IPS-NIHi7 (cell line): ENCODE measurements around the gene TBPL1.

Experiments
- DNase-seq: peaks from one replicate; pipeline ENCODE4 v3.0.0; 2012; ENCODE audit warnings: mixed read lengths; ENCODE audit errors: extremely low spot score

TBPL1 gene

DNA sequence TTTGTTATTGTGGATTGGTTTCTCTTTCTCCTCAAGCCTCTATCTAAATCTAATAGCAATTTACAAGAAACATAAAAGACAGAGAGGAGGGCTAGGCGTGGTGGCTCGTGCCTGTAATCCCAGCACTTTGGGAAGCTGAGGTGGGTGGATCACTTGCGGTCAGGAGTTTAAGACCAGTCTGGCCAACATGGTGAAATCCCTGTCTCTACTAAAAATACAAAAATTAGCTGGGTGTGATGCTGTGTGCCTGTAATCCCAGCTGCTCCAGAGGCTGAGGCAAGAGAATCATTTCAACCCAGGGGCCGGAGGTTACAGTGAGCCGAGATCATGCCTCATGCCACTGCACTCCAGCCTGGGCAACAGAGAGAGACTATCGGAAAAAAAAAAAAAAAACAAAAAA, 52.8 kb downstream of the TBPL1 start:
- no peak for DNase-seq

DNA sequence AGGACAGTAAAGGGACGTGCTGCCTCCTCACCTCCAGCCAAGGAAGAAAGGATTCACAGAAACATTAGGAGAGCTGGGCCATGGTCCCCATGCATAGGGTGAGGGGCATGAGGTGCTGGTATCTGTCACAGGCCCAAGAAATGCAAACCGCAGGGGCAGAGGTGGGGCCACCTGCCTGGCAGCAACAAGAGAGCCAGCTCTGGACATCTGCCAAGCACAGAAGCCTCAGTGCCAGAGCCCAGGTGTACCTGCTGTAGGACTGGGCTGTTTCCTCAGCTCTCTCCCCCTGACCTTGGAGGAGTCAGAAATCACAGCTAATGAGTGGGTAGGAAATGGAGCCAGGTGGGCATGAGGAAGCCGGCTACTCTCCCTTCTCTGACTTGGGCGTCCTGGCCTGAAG, 54.1 kb downstream of the TBPL1 start:
- DNase-seq = no peak

DNA sequence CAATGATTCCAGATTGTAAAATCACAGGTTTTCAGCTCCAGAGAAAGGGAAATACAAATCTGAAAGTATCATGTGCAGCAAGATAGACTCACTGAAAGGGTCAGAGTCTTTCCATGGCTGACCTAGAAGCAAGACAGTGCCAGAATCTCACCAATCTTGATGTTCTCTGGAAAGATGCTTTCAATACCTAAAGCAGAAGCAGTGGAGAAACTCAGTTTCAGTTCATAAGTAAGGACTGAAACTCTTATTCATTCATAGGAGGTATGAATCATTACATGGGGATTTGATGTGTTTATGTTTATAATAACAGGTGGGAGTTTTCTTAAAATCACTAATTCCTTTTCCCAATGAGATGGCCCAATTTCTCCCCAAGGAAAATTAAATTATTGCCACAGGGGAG, 56.9 kb downstream of the TBPL1 start:
- DNase-seq = no peak

DNA sequence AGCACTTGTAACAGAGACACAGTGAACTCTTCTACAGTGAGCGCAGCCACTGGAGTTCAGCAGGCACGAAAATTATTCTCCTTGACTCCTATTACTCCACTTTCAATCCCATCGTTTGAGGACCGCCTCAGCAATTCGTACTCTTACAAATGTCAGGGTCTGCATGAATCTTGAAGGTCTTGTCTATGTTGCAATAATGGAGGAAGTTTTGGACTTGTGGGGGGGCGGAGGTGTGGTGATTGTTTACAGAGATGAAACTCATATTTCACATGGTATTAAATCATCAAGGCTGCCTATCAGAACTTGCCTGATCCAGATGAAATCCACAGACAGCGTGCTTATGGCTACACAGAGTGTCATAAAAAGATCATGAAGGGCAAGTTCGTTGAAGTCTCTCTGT, 57.4 kb downstream of the TBPL1 start:
- no peak for DNase-seq

DNA sequence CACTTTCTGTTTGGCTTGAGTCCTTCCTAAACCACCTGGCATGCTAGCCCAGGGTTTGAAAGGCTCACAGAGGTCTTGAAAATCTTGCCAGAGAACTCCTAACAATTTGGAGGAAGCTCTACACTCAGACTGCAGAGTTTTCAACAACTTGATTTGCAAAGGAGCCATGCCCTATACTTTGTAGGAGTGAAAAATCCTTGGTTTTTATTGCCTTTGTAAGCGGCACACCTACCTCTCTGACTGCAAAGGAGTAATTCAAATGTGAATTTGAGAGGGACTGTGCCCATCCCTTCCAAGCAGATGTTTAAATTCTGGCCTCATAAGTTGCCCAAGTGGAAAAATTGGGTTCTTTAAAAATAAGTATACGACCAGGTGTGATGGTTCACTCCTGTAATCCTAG, 58.0 kb downstream of the TBPL1 start:
- no peak for DNase-seq

DNA sequence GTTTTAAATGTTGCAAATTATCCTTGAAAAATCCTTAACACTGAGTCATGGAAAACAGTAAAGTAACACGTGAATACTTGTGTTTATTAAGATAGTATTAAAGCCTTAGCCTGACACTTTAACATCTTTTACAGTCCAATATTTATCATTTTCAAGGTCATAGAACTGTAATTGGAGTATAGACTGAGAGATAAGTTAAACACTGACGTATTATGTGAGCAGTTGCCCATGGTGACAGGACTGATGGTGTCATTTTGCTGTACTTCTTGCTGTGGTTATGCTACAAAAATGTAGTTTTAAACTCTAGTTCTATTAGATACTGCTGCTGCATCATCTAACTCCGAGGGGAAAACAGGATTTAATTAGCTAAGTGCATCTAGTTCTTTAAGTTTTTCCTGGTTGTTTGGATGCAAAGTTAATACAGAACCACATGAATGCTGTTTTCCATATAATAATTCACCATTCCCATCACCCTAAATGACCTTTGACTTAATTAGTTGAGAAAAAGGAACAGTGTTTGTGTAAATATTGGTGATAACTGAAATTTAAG, 61.6 kb downstream of the TBPL1 start:
- DNase-seq = no peak

DNA sequence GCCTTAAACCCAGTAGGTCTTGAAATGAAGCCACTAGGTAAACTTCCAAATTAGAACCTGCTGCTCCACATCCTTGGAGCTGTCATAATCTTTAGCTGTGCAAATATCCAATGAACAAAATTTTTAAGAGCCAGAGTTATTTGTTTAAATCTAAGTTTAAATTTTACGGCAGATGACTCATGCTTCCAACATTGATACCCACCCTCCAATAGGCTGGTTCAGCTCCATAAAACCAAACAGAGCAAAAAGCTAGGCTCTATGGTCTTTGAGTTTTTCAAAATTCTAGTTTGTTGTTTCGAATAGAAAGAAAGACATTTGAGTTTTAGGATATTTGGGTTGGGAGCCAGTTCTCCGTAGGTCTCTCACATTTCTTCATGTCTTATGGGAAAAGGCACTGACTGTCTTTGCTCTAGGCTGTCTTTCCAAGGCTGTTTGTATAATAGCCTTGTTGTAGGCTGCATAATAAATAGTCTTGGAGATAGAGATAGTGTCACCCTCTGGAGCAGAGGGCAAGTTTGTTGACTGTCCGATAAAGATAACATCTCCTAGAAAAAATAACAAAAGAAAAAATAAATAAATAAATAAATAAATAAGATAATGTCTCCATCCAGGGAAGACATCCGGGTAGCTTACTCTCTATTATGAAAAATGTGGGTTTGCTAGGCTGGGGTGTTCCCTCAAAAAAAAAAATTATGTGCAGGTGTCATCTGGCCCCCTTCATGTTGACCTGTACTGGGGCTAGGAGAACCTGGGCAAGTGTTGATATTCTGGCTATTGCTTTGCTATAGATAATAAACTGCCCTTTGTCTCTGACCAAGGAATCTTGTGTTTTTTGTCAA, 62.9 kb downstream of the TBPL1 start:
- no peak for DNase-seq

DNA sequence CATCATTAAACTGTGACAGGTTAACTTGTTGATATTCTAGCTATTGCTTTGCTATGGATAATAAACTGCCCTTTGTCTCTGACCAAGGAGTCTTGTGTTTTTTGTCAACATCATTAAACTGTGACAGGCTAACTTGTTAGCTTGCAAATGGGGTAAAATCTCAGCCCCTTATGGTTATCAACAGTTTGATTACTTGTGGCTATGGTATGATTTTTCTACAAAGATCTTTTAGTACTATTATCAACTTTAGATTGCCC, 63.5 kb downstream of the TBPL1 start:
- no peak for DNase-seq

DNA sequence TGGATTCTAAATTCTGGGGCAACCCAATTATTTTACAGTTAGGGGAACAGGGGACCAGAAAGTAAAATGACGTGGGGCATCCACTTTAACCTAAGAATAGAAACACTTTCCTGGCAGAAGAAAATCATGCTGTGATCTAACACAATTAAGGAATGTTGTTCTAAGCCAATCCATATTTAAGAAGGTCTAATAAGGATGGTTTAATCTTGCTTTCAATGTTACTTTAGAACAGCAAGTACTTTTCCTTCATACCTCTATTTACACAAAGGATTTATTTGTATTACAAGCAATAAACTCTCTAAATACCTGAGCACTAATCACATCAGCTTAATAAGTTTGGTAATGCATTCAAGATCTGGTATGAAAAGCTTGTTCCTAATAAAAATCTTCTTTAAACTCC, 67.0 kb downstream of the TBPL1 start:
- DNase-seq = no peak

DNA sequence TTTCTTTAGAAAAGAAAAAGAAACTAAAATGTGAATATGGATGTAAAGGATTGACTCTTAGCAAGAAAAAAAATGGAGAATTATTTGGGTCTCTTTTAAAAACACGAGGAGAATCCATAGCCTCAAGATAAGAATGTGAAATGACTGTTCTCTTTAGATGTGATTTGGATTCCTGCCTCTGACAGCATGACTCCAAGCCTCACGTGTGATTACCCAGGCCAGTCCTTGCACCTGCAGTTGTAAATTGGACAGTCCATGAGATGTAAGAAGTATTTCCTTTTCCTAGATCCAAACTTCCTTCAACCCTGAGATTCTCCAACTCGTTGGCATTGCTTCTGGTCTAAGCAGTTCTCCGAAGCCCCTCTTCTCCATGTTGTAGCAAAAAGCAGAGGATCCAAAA, 67.5 kb downstream of the TBPL1 start:
- DNase-seq = no peak

DNA sequence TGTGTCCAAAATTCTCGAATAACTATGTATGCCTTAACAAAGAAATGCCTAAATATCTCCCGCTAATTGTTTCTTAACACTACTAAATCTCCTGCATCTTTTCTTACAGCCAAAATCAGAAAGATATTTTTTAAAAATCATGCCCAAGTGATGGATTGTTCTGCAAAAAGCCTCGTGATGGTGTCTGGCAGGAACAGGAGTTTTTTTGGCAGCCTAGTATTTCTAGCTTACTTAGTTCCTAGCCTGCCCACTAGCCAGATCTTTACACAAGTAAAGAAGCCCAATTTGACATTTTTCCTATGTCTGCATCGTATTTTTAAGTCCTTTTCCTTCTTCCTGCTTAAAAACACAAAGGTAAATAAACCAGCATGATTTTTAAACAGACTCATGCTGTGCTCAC, 67.9 kb downstream of the TBPL1 start:
- no peak for DNase-seq

DNA sequence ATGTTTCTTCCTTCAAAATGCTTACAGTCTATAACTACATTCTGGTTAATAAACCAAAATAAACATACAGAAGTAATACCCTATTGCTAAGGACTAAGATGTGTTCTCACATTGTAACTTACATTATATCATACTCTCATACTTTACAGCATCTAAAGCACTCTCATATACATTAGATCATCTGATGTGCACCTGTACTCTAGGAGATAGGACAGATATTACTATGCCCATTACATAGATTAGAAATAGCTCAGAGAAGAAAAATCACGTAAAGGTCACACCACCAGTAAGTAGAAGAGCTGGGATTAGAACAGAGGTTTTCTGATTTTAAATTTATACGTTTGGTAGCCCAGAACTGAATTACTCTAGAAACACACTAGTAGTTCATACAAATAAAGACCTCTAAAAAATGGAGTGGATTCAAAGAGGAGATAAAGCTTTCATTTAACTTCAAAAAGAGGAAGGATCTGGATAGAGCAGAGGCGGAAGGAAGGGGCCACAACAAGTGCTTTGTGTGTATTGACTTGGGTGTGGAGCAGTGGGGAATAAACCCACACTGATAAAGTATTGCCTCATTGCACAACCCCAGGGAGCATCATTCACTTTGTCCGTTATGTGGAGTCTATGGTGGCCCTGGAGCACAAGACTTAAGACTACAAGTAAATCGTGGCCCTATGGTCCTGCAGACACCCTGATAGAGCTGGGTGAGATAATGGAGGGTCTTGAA, 68.5 kb downstream of the TBPL1 start:
- DNase-seq = no peak

DNA sequence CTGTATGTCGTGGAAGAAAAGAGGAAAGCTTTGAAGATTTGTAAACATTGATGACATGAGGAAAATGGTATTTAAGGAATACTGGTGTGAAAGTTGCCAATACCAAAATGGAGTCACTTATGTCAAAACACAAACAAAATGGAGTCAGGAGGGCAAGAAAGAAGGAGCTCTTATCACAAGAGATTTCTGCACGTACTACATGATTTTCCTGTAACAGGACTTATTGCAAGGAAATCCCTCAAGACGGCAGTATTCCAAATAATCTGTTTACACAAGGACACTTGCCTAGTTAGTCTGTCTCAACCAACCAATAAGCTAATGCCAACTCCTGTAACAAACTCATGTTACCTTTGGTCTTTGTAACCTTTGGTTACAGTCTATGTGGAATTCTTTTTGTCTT, 69.6 kb downstream of the TBPL1 start:
- no peak for DNase-seq

DNA sequence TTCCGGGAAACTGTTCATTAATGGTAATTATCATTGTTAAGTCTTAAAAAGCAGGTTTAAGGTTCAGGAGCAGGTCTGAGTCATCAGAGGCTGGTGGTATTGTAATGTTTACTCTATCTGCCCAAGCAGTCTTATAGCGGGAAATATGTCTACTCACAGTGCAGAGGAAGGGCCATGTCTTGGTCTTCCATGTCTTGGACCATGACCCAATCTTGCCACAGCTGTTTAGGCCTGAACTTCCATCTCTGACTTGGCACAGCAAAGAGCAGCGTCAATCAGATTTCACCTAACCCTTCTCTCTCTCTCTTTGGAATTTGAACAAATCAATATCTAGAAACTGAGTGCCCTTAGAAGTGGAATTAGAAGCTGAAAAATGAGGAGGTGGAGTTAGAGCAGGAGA, 73.6 kb downstream of the TBPL1 start:
- no peak for DNase-seq

DNA sequence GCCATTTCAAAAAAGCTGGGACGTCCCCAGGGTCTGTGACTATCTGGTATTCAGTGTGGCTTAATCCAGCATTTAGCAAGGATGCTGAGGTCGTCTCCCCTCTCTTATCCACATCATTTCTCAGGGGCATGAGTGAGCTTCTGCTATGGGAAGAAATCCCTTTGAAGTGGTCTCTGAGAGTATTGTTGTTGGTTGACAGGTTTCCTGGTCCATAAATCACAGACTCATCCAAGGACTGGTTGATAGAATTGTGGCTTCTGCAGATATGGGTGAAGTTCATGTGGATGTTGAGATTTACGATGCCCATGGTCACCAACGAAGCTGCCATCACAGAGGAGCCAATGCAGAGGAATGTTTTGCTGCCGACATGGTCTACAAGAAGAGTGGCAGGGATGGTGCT, 75.4 kb downstream of the TBPL1 start:
- DNase-seq = no peak

DNA sequence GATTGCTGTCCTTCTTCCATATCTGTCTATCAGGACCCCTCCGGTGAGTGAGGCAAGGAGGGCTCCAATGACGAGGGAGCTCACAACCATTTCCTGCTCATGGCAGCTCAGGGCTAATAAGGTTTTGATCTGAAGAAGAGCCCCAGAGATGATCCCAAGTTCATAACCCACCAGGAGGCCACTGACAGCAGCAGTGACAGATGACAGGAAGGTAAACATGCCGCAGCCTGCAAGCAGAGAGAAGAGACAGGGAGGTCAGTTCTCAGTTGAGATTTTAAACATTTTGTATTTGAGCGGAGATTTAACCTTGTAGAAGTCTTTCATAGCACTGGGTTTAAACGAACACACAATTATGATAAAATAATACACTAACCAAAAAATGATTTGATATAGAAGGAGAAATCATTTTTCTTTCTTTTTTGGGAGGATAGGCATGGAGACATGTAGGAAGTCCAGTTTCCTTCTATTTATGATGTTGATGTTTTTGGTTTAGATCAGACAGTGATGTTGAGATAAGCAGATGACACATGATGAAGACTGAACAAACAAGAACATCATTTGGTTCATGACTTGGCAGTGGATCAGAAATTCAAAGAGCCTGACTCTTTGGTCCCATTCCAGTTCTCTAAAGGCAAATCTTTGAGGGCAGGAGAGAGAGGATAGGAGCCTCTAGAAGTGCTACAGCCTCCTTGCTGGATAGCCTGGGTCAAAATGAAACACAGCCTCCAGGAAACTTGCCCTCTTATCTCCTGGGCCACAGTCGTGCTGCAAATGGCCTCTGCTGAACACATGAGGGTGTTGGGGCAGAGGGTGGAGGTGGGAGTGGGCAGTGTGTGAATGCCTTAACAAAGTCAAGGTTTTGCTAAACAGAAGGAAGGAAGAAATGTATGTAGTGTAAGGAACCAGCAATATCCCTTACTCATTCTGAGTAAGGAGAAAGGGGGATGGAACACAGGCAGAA, 76.8 kb downstream of the TBPL1 start:
- no peak for DNase-seq

DNA sequence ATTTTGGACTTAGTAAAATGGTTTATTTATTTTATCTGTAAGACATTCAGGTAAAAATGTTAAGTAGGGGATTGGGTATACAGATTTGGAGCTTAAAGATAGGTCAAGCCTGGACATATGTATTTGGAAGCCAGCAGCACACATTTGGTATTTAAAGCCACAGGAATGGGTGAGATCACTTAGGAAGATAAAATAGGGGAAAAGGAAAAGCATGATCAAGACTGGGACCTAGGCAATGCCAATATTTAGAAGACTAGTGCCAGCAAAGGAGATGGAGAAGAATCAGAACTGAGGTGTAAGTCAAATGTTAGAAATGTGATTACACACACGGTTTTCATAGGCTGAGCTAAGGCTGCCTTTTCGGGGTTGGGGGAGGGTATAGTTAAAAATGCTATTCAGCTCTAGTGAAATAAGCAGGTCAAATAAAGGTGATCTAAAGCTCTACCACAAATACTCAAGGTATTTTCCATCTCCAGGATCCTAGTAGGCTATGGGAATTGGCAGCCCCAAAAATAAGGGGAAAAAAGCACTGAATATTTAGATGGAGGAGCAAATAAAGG, 78.8 kb downstream of the TBPL1 start:
- DNase-seq = no peak

DNA sequence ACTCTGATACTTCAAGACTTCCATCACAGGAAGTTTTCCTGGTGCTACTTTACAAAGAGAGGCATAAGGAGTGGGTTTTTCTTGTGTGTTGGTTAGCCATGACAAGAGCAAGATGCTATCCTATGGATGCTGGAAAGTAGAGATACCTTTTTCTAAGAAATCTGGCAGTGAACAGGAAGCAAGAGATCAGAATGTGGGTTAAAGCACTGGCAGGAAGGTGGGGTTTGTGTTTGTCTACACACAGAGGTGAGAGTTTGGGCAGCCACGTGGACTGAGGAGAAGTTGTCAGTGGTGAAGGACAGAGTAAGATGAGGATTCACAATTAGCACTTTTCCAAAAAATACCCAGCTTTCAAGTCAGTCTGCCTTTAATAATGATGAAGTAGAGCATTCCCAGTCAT, 81.5 kb downstream of the TBPL1 start:
- DNase-seq = no peak

DNA sequence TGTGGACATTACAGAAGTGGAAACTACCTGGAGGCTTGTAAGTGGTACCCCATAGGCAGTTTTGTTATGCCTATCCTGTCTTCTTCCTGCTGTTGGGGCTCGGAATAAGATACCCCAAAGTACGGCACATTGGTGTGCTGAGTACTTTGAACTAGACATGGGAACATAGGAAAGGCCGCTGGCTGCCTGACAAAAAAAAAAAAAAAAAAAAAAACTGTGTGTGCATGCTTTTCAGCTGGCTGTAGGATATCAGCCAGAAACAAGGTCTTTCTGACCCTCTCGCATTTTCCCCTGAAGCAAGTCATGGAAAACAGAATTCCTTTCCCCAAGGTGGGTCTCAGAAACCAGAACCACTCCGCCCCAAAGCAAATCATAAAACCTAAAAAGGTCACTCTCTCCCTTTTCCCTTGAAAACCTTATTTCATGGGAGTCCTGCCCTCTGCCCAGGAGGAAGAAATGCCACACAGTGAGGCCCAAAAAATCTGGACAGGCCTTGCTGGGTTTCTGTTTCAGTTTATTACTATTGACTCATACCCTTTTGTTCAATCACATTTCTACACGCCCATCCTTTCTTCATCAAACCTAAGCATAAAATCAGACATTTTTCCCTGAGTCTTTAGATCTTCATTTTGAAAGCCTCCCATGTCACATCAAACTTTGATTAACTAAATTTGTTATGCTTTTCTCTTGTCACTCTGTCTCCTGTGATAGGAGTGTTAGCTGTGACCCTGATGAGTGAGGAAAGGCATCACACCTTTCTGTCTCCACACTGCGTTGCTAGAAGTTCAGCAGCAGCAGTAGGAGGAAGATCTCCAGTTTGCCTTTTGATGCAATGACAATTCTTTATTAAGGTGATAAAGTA, 82.2 kb downstream of the TBPL1 start:
- DNase-seq = no peak

DNA sequence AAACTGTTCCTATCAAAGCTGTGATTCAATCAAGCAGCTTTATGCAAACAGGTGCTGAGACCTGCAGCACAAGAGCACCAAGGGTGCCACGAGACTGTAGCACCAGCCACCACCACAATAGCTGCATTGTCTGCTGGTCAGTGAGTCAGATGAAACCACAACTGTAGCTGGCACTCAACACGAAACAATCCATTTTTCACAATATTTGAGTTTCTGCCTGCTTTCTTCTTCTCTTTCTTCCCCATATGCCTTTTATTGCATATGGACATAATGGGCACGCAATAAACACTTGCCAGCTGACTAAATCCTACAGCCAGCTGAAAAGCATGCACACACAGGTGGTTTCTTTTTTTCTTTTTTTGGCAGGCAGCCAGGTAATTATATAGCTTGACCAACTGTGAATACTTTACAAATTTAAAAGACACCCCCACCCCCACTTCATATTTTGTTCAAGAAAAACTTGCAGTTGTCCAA, 82.8 kb downstream of the TBPL1 start:
- DNase-seq = no peak

DNA sequence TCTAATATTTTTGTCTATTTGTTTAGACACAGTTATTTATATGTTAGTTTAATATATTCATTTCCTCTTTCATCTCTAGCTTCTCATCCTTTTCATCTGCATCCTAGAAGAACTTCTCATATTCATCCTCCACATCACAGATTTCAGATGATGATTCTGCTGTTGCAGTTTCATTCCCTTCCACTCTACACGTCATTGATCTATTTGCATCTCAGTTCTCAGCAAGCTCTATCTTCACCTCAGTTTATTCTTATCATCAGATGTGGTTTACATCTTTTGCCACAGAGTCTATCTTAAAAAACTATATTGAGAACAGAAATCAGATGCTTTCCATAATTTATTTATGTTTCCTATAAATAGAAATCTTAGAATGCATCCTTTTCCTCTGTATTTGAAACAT, 86.1 kb downstream of the TBPL1 start:
- no peak for DNase-seq
